Bronchial epithelial cell (primary cell): ENCODE measurements around the gene RPRD1B. TPM values are rescaled to one million over a fixed set of nuclear protein-coding genes. Genes with fewer than 3 reads are reported as not detected.
A peak's percentile ranks its signal among the peaks of the same experiment; 100 is the strongest.

Source experiments
- DNase-seq: peaks from one replicate; pipeline ENCODE4 v3.0.0-alpha.2; 2010; ENCODE audit warnings: low read depth
- FAIRE-seq: peaks from 2 replicates; lab custom pipeline; 2011; peaks lifted over from hg19 to GRCh38; lab: Jason Lieb, UNC
- H3K27me3 ChIP-seq: 2 replicates; pipeline ENCODE4 v1.5.1; 2011; ENCODE audit warnings: low read length; ENCODE audit not compliant: control insufficient read depth, insufficient read depth
- H3K36me3 ChIP-seq: 2 replicates; pipeline ENCODE4 v1.5.1; 2011; ENCODE audit warnings: low read length; ENCODE audit not compliant: control insufficient read depth, insufficient read depth
- H3K4me3 ChIP-seq: 2 replicates; pipeline ENCODE4 v1.5.1; 2011; ENCODE audit warnings: mild to moderate bottlenecking, low read depth, low read length, control low read depth
- CTCF ChIP-seq: IDR thresholded peaks from 2 replicates; pipeline ENCODE4 v1.5.1; 2011; ENCODE audit warnings: mild to moderate bottlenecking, moderate library complexity, low read length, control low read depth, inconsistent platforms; ENCODE audit not compliant: insufficient read depth, severe bottlenecking
- total RNA-seq: library from RNA; depleted of rRNA; stranded (reverse); fragments of >200 nt; gene quantifications from 2 replicates; pipeline ENCODE4 v1.2.1, GENCODE V29; 2014

RPRD1B gene
- total RNA-seq, 1 donor from 2014 or later: 18.7 TPM

GRCh38 chr20:38023181-38024001 lies 10.2 kb upstream of the RPRD1B start:
- FAIRE-seq (no peak), DNase-seq (no peak)
- Histone ChIP-seq H3K36me3 (peaks cover 4% of the 10 kb centered on the region), H3K4me3 (no peak overlapping the region), H3K27me3 (no peaks in the 10 kb centered on the region)
- TF ChIP-seq CTCF: no peak

GRCh38 chr20:38024496-38024895 lies 9.1 kb upstream of the RPRD1B start:
- FAIRE-seq (no peak), DNase-seq (no peak)
- no peaks in the 10 kb centered on the region for H3K27me3 ChIP-seq
- no peak overlapping the region for H3K4me3 ChIP-seq
- no peak for TF ChIP-seq CTCF
- H3K36me3 ChIP-seq: peaks cover 1% of the 10 kb centered on the region

- FAIRE-seq (no peak), DNase-seq (no peak)
- no peak overlapping the region for H3K4me3 ChIP-seq
- no peak for TF ChIP-seq CTCF
- H3K36me3 ChIP-seq: peaks cover 1% of the 10 kb centered on the region
- H3K27me3 ChIP-seq: no peaks in the 10 kb centered on the region
Observed at GRCh38 chr20:38029453-38029852, 4.1 kb upstream of the RPRD1B start.

DNA sequence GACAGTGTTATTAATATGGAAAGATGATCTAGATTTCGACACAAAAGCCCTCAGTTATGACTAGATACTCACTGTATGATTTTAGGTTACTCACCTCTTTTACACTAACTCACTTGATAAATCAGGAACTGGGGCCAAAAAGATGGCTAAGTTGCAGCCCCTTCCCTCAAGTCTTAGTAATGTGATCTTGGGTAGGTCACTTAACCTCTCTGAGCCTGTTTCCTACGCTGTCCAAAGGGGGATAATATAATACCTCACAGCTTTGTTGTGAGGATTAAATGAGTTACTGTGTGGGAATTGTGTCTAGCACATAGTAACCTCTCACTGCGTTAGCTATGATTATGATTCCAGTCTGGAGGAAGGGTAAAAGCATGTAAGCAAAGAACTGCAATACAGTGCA lies 1.6 kb upstream of the RPRD1B start:
- Histone ChIP-seq H3K36me3 (peaks cover 1% of the 10 kb centered on the region), H3K27me3 (no peaks in the 10 kb centered on the region), H3K4me3 (no peak overlapping the region)
- TF ChIP-seq CTCF: no peak
- no peak for FAIRE-seq
- no peak for DNase-seq

GRCh38 chr20:38032585-38033329 lies 789 bp upstream of the RPRD1B start:
- H3K4me3 ChIP-seq: peak overlapping the region; percentile 90
- FAIRE-seq (no peak), DNase-seq (no peak)
- no peaks in the 10 kb centered on the region for H3K27me3 ChIP-seq
- H3K36me3 ChIP-seq: peaks cover 1% of the 10 kb centered on the region
- TF ChIP-seq CTCF: no peak
